Ascending aorta (tissue), 2 donors: ENCODE results near the gene ARL8B. TPM values are rescaled to one million over a fixed set of nuclear protein-coding genes. Genes with fewer than 3 reads are reported as not detected.
"Not testable (repeated sequence)": the region's sequence is repeated elsewhere in the genome, so short reads cannot be mapped to it uniquely, and the experiment has no call there.

Experiments
- DNase-seq, 2 donors: peaks; one replicate each; pipeline ENCODE4 v3.0.0-alpha.2; 2019; ENCODE audit warnings: low spot score in 2 of 2
- H3K27ac ChIP-seq, 2 donors: fragments of 200-600 bp; sonication (generic); one replicate each; pipeline ENCODE4 v1.5.1; 2016 to 2017; ENCODE audit warnings: mild to moderate bottlenecking in 1 of 2
- H3K27me3 ChIP-seq: fragments of 200-600 bp; sonication (generic); one replicate; pipeline ENCODE4 v1.5.1; 2017
- H3K36me3 ChIP-seq, 2 donors: fragments of 200-600 bp; sonication (generic); one replicate each; pipeline ENCODE4 v1.5.1; 2016
- H3K4me1 ChIP-seq, 2 donors: fragments of 200-600 bp; sonication (generic); one replicate each; pipeline ENCODE4 v1.5.1; 2016 to 2017; ENCODE audit warnings: mild to moderate bottlenecking in 1 of 2
- H3K4me3 ChIP-seq, 2 donors: fragments of 200-600 bp; sonication (generic); one replicate each; pipeline ENCODE4 v1.5.1; 2016 to 2017; ENCODE audit warnings: mild to moderate bottlenecking in 1 of 2
- H3K9me3 ChIP-seq, 2 donors: fragments of 200-600 bp; sonication (generic); one replicate each; pipeline ENCODE4 v1.5.1; 2016
- intact Hi-C: fragments of 100-400 bp; cut with DNase I; formaldehyde crosslinking; loops from one replicate; pipeline ENCODE4 v1.15.1; 2023
- total RNA-seq: library from RNA; depleted of rRNA; stranded (reverse); fragments of >200 nt; gene quantifications from one replicate; pipeline ENCODE4 v1.1.0, GENCODE V29; 2016
- TF ChIP-seq, protein P1 (sequence below), 3 experiments: fragments of 200-600 bp in 2 of 3; fragments of 450-650 bp in 1 of 3; sonication (generic) in 2 of 3; IDR thresholded peaks; one replicate each; pipeline ENCODE4 v1.5.1; 2016 to 2019; ENCODE audit warnings: antibody characterized with exemption in 3 of 3, mild to moderate bottlenecking in 1 of 3, moderate library complexity in 1 of 3

ARL8B gene
- total RNA-seq, 1 donor from 2014 or later, result 6.4 TPM

- Histone ChIP-seq H3K4me1 (peaks cover 0 to 2% of the 10 kb centered on the region in 2 donors), H3K36me3 (peaks cover 16 to 41% of the 10 kb centered on the region in 2 donors), H3K27ac (no peak overlapping the region), H3K27me3 (no peaks in the 10 kb centered on the region), H3K4me3 (no peak overlapping the region), H3K9me3 (no peaks in the 10 kb centered on the region)
- no peak for DNase-seq
- TF ChIP-seq, protein P1, sequence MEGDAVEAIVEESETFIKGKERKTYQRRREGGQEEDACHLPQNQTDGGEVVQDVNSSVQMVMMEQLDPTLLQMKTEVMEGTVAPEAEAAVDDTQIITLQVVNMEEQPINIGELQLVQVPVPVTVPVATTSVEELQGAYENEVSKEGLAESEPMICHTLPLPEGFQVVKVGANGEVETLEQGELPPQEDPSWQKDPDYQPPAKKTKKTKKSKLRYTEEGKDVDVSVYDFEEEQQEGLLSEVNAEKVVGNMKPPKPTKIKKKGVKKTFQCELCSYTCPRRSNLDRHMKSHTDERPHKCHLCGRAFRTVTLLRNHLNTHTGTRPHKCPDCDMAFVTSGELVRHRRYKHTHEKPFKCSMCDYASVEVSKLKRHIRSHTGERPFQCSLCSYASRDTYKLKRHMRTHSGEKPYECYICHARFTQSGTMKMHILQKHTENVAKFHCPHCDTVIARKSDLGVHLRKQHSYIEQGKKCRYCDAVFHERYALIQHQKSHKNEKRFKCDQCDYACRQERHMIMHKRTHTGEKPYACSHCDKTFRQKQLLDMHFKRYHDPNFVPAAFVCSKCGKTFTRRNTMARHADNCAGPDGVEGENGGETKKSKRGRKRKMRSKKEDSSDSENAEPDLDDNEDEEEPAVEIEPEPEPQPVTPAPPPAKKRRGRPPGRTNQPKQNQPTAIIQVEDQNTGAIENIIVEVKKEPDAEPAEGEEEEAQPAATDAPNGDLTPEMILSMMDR (IDR thresholded peaks at IDR 0.05), result no peak
- intact Hi-C loops, result no loop called here
Observed at GRCh38 chr3:5181469-5182141, 59.5 kb downstream of the ARL8B start.

DNA sequence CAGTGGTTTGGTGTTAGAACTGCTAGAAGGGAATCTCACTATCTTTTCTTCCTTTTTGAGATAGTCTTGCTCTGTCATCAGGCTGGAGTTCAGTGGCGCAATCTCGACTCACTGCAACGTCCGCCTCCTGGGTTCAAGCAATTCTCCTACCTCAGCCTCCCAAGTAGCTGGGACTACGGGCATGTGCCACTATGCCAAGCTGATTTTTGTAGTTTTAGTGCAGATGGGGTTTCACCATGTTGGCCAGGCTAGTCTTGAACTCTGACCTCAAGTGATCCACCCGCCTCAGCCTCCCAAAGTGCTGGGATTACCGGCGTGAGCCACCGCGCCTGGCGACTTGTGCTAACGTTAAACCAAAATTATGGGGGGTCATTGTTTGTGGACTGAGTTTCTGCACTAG, 61.6 kb downstream of the ARL8B start:
- DNase-seq, H3K4me3 ChIP-seq, H3K9me3 ChIP-seq, H3K4me1 ChIP-seq, intact Hi-C loops, H3K27me3 ChIP-seq, H3K27ac ChIP-seq: not testable (repeated sequence)
- peaks cover 10 to 28% of the 10 kb centered on the region in 2 donors for H3K36me3 ChIP-seq

- DNase-seq, result no peak
- Histone ChIP-seq H3K4me3 (no peak overlapping the region), H3K27ac (no peak overlapping the region), H3K36me3 (peaks cover 10 to 22% of the 10 kb centered on the region in 2 donors), H3K27me3 (no peaks in the 10 kb centered on the region), H3K4me1 (peaks cover 2 to 9% of the 10 kb centered on the region in 2 donors), H3K9me3 (no peaks in the 10 kb centered on the region)
- intact Hi-C loops, result no loop called here
- TF ChIP-seq, protein P1 (IDR thresholded peaks at IDR 0.05), result no peak
Observed at GRCh38 chr3:5184499-5184898, 62.4 kb downstream of the ARL8B start.

- no peaks in the 10 kb centered on the region for H3K9me3 ChIP-seq
- peaks cover 10 to 15% of the 10 kb centered on the region in 2 donors for H3K36me3 ChIP-seq
- TF ChIP-seq, protein P1 (IDR thresholded peaks at IDR 0.05), result no peak
- H3K4me3 ChIP-seq, result no peak overlapping the region
- no peak for DNase-seq
- H3K27me3 ChIP-seq, result no peaks in the 10 kb centered on the region
- H3K4me1 ChIP-seq, result peaks cover 2 to 16% of the 10 kb centered on the region in 2 donors
- peak overlapping the region; percentile 66 to 85 for H3K27ac ChIP-seq
- intact Hi-C loops, result loop anchor here (5.0 kb wide), 2 partner anchors 198 to 883 kb away; partner anchors contain the start of gene SETMAR
Observed at GRCh38 chr3:5185093-5185673, 63.1 kb downstream of the ARL8B start.

GRCh38 chr3:5186089-5186857, 64.2 kb downstream of the ARL8B start:
- no peaks in the 10 kb centered on the region for H3K9me3 ChIP-seq

More at GRCh38 chr3:5186089-5186857, 64.2 kb downstream of the ARL8B start:
- Histone ChIP-seq H3K36me3 (peaks cover 6% of the 10 kb centered on the region in 2 donors), H3K4me1 (peaks cover 2 to 20% of the 10 kb centered on the region in 2 donors), H3K27me3 (no peaks in the 10 kb centered on the region), H3K4me3 (peak overlapping the region; percentile 77 to 84), H3K27ac (peak overlapping the region; percentile 66 to 85)
- DNase-seq, result no peak
- intact Hi-C loops, result loop anchor here (5.0 kb wide), 2 partner anchors 199 to 884 kb away; partner anchors contain the start of gene SETMAR
- TF ChIP-seq, protein P1 (IDR thresholded peaks at IDR 0.05), result no peak
